Stomach (tissue), 4 donors: ENCODE results near the gene PARD6G.

ENCODE experiments used
- EP300 ChIP-seq: sonication (generic); formaldehyde crosslinking; IDR thresholded peaks from one replicate; pipeline ENCODE4 v1.6.1; 2017; ENCODE audit warnings: antibody characterized with exemption
- POLR2A ChIP-seq, 4 donors: fragments of 450-650 bp; IDR thresholded peaks; one replicate each; pipeline ENCODE4 v1.6.1; 2016; ENCODE audit warnings: antibody characterized with exemption in 4 of 4, control low read depth in 2 of 4, mild to moderate bottlenecking in 1 of 4, moderate library complexity in 1 of 4
- POLR2AphosphoS5 ChIP-seq, 3 donors: sonication (generic); formaldehyde crosslinking; IDR thresholded peaks; one replicate each; pipeline ENCODE4 v1.6.1; 2016; ENCODE audit warnings: antibody characterized with exemption in 3 of 3
- TF ChIP-seq, protein P1 (sequence below), 7 experiments: fragments of 450-650 bp in 4 of 7; fragments of 200-600 bp in 3 of 7; sonication (generic) in 3 of 7; IDR thresholded peaks; one replicate each; pipeline ENCODE4 v1.5.1; 2016 to 2019; ENCODE audit warnings: antibody characterized with exemption in 7 of 7, control low read depth in 2 of 7, mild to moderate bottlenecking in 1 of 7

DNA sequence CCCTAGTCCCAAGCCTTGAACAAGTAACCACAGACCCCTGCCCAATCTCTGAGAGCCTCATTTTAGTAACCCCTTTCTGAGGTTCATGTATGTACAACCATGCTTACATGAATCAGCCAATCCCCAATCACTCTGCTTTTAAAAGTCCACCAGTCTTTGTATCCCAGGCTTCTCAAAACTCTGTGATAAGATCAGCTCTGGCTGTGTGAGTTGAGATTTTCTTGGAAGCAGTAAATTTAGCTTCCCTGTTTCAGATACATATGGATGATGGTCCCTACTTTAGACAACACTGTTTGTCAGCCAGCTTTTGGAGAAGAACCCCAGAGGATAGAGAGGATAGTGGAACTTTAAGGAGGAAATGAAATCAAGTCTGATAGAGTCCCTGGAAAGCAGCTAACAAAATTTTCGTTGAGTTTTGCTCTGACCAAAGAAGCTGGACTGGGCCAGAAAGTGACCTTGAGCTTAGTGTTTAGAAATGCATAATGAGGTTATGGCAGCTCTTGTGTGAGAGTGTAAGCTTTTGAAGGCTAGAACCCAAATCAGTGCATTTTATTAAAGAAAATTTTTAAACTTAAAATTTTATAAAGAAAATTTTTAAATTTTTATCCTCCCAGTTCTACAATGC is 134.6 kb downstream of the PARD6G start:
- TF ChIP-seq, protein P1, sequence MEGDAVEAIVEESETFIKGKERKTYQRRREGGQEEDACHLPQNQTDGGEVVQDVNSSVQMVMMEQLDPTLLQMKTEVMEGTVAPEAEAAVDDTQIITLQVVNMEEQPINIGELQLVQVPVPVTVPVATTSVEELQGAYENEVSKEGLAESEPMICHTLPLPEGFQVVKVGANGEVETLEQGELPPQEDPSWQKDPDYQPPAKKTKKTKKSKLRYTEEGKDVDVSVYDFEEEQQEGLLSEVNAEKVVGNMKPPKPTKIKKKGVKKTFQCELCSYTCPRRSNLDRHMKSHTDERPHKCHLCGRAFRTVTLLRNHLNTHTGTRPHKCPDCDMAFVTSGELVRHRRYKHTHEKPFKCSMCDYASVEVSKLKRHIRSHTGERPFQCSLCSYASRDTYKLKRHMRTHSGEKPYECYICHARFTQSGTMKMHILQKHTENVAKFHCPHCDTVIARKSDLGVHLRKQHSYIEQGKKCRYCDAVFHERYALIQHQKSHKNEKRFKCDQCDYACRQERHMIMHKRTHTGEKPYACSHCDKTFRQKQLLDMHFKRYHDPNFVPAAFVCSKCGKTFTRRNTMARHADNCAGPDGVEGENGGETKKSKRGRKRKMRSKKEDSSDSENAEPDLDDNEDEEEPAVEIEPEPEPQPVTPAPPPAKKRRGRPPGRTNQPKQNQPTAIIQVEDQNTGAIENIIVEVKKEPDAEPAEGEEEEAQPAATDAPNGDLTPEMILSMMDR (IDR thresholded peaks at IDR 0.05): no peak
- TF ChIP-seq POLR2A (IDR thresholded peaks at IDR 0.05) (no peak), POLR2AphosphoS5 (IDR thresholded peaks at IDR 0.05) (no peak), EP300 (no peak)
